HCT116 (cell line): ENCODE data around the gene LAD1. TPM values are rescaled to one million over a fixed set of nuclear protein-coding genes. Genes with fewer than 3 reads are reported as not detected.
A peak's percentile ranks its signal among the peaks of the same experiment; 100 is the strongest.

Source experiments
- ATAC-seq: fragments of 200-7000 bp; cut with Tn5 transposase; 2 replicates; pipeline ENCODE4 v1.9.1; 2020; ENCODE audit warnings: mild to moderate bottlenecking, moderate library complexity
- BruUV-seq: library from RNA; stranded (reverse); fragments of 400-500 nt; replicated peaks from 2 replicates; lab custom pipeline; 2021; lab: Mats Ljungman, UMichigan
- CTCF ChIA-PET: fragments of 300-600 bp; sonication (Branson Sonifier 250); formaldehyde crosslinking; loops from one replicate; lab custom pipeline; 2021; ENCODE audit warnings: antibody characterized with exemption; lab: Charles Lee
- POLR2A ChIA-PET: fragments of 300-600, 350-600 bp; sonication (Branson Sonifier 250); formaldehyde crosslinking; loops from one replicate; lab custom pipeline; 2021; ENCODE audit warnings: antibody characterized with exemption; lab: Charles Lee
- RAD21 ChIA-PET, 2 experiments: fragments of 300-600 bp; sonication (Branson Sonifier 250); formaldehyde crosslinking; loops; one replicate each; lab custom pipeline; 2023; ENCODE audit warnings: low total read pairs in 2 of 2; ENCODE audit not compliant: uncharacterized antibody in 2 of 2, unreplicated experiment in 2 of 2, low non-redundant PET in 1 of 2; lab: Charles Lee
- DNase-seq: peaks from one replicate; pipeline ENCODE4 v3.0.0-alpha.2; 2010; ENCODE audit warnings: low read depth, low spot score
- H2AFZ ChIP-seq: fragments of 200-600 bp; shearing (Covaris generic), sonication (generic); 2 replicates; pipeline ENCODE4 v1.6.1; 2017; ENCODE audit warnings: low read depth, mixed run types, mixed read lengths, antibody characterized with exemption, low read length; ENCODE audit not compliant: poor library complexity, severe bottlenecking
- H3K27ac ChIP-seq: 2 replicates; pipeline ENCODE4 v1.5.1; 2012; ENCODE audit warnings: low read depth, low read length
- H3K27me3 ChIP-seq: fragments of 200-600 bp; sonication (generic); 2 replicates; pipeline ENCODE4 v1.6.1; 2016; ENCODE audit warnings: mixed run types, low read length, mixed read lengths; ENCODE audit not compliant: insufficient read depth
- H3K36me3 ChIP-seq, 2 experiments: fragments of 200-500 bp in 1 of 2; fragments of 200-600 bp in 1 of 2; sonication (Bioruptor generic) in 1 of 2; sonication (generic) in 1 of 2; 2 replicates each; pipeline versions ENCODE4 v1.5.1 to v1.6.1; 2014 to 2016; ENCODE audit warnings: low read length in 2 of 2, inconsistent platforms in 1 of 2, mixed read lengths in 1 of 2, mixed run types in 1 of 2; ENCODE audit not compliant: insufficient read depth in 2 of 2, control insufficient read depth in 1 of 2
- H3K4me1 ChIP-seq, 2 experiments: fragments of 200-600 bp in 1 of 2; sonication (generic) in 1 of 2; 2 replicates each; pipeline versions ENCODE4 v1.5.1 to v1.6.1; 2012 to 2017; ENCODE audit warnings: low read length in 2 of 2, inconsistent platforms in 1 of 2, mild to moderate bottlenecking in 1 of 2, mixed read lengths in 1 of 2, mixed run types in 1 of 2, moderate library complexity in 1 of 2; ENCODE audit not compliant: insufficient read depth in 2 of 2, control insufficient read depth in 1 of 2
- H3K4me2 ChIP-seq: fragments of 200-600 bp; sonication (generic); 2 replicates; pipeline ENCODE4 v1.6.1; 2017; ENCODE audit warnings: mixed run types, low read length, mixed read lengths
- H3K4me3 ChIP-seq, 2 experiments: fragments of 200-600 bp in 1 of 2; sonication (generic) in 1 of 2; replicated peaks in 1 of 2; 2 replicates each; pipeline ENCODE4 v1.5.1; 2011 to 2016; ENCODE audit warnings: low read length in 2 of 2, control low read depth in 1 of 2, low read depth in 1 of 2, mild to moderate bottlenecking in 1 of 2, mixed read lengths in 1 of 2, mixed run types in 1 of 2
- H3K79me2 ChIP-seq: fragments of 200-600 bp; sonication (generic); 2 replicates; pipeline ENCODE4 v1.6.1; 2017; ENCODE audit warnings: mild to moderate bottlenecking, mixed run types, low read length, moderate library complexity, mixed read lengths; ENCODE audit not compliant: insufficient read depth
- H3K9ac ChIP-seq: fragments of 200-600 bp; sonication (generic); 2 replicates; pipeline ENCODE4 v1.6.1; 2016; ENCODE audit warnings: low read length, mixed read lengths
- H3K9me2 ChIP-seq: fragments of 200-600 bp; sonication (generic), shearing (Covaris generic); 2 replicates; pipeline ENCODE4 v1.6.1; 2017; ENCODE audit warnings: mixed run types, mild to moderate bottlenecking, moderate library complexity; ENCODE audit not compliant: insufficient read depth
- H3K9me3 ChIP-seq, 2 experiments: fragments of 200-500 bp in 1 of 2; fragments of 200-600 bp in 1 of 2; sonication (Bioruptor generic) in 1 of 2; sonication (generic) in 1 of 2; 2 replicates each; pipeline ENCODE4 v1.6.1; 2014 to 2017; ENCODE audit warnings: low read length in 2 of 2, mixed read lengths in 2 of 2, inconsistent platforms in 1 of 2, low read depth in 1 of 2, mild to moderate bottlenecking in 1 of 2, mixed run types in 1 of 2, moderate library complexity in 1 of 2; ENCODE audit not compliant: control insufficient read depth in 1 of 2, insufficient read depth in 1 of 2
- H4K20me1 ChIP-seq: fragments of 200-600 bp; sonication (generic), shearing (Covaris generic); 2 replicates; pipeline ENCODE4 v1.6.1; 2017; ENCODE audit warnings: mixed run types, mild to moderate bottlenecking, moderate library complexity; ENCODE audit not compliant: insufficient read depth
- CEBPB ChIP-seq: IDR thresholded peaks from 2 replicates; pipeline ENCODE4 v1.6.1; 2012; ENCODE audit warnings: low read depth
- ELF1 ChIP-seq: IDR thresholded peaks from 2 replicates; pipeline ENCODE4 v1.6.1; 2012; ENCODE audit warnings: low read depth, borderline replicate concordance
- EZH2 ChIP-seq: fragments of 200-600 bp; sonication (generic); IDR thresholded peaks from 2 replicates; pipeline ENCODE4 v1.6.1; 2017; ENCODE audit warnings: antibody characterized with exemption, mixed run types
- RAD21 ChIP-seq: IDR thresholded peaks from 2 replicates; pipeline ENCODE4 v1.6.1; 2012; ENCODE audit warnings: low read depth, mild to moderate bottlenecking
- ZFX ChIP-seq: fragments of 450-650 bp; IDR thresholded peaks from 2 replicates; pipeline ENCODE4 v1.6.1; 2017
- intact Hi-C: fragments of 100-400 bp; cut with micrococcal nuclease; formaldehyde crosslinking; loops from 2 replicates; pipeline ENCODE4 v1.10.0; 2022
- total RNA-seq: library from RNA; stranded (reverse); gene quantifications from one replicate; pipeline ENCODE4 v1.2.1, GENCODE V29; 2021; ENCODE audit not compliant: unreplicated experiment
- TF ChIP-seq, protein P1 (sequence below), 3 experiments: fragments of 200-600 bp in 1 of 3; sonication (generic) in 1 of 3; IDR thresholded peaks in 2 of 3; conservative IDR thresholded peaks in 1 of 3; 2 replicates each; pipeline ENCODE4 v1.5.1; 2012 to 2017; ENCODE audit warnings: low read depth in 2 of 3, low read length in 2 of 3, antibody characterized with exemption in 1 of 3, borderline replicate concordance in 1 of 3, control low read depth in 1 of 3, mild to moderate bottlenecking in 1 of 3, mixed read lengths in 1 of 3, mixed run types in 1 of 3, moderate library complexity in 1 of 3; ENCODE audit not compliant: insufficient read depth in 1 of 3

The LAD1 gene
- total RNA-seq, 1 experiment from 2014 or later: 56.1 TPM

DNA sequence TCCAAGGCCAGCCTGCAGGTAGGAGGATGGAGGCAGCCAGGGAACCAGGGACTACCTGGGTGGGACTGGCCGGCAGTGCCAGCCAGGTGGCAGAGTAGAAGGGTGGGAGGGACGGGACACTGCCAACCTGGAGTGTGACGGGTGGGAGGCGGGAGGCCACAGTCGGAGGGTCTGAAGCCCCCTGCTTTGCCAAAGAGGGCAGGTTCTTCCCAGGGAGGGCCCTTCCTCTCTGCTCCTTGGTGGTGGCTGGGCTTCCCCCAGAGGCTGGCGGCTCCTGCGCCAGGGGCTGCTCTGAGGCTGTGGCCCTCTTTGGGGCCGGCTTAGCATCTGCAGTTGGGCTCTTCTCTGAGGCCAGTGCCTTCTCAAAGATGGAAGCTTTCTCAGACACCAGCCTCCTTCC is 12.9 kb downstream of the LAD1 start (continued):
- TF ChIP-seq ELF1 (no peak), CEBPB (no peak), EZH2 (no peak)

DNA sequence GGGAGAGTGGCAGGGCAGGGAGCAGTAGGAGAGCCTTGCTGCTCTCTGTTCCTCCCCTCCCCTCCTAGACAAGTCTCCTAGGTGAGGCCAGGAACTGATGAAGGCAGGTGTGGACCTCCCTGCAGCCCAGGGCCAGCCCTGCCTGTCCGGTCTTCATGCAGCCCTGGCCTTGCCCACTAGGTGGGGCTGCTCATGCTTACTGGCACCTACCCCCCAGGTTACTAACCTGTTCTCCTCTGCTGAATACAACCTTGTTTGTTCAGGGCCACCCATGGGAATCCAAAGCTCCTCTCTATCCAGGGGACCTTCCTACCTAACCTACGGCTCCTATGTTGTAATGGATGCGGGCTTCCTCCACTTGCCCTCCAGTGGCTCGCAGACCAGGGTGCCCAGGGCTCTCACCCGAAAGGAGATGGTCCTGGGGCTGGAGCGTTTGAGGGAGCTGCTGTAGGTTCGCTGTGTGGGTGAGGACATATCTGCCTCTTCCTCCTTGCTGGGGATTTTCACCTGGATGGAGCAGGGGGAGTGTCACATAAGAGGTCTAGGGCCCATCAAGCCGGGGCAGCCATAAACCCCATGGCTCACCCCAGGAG is 13.7 kb downstream of the LAD1 start:
- Histone ChIP-seq H3K27me3 (no peaks in the 10 kb centered on the region), H3K27ac (no peak overlapping the region), H3K9me2 (no peaks in the 10 kb centered on the region), H3K4me3 (no peak overlapping the region), H3K9ac (no peak overlapping the region), H3K79me2 (peaks cover 9% of the 10 kb centered on the region; the same call in 1 of the 2 replicates), H3K4me1 (no peaks in the 10 kb centered on the region), H3K36me3 (peaks cover 14 to 47% of the 10 kb centered on the region in 2 experiments; a peak in 3 of 4 replicates), H4K20me1 (no peaks in the 10 kb centered on the region; the same call in 1 of the 2 replicates), H3K9me3 (no peaks in the 10 kb centered on the region), H2AFZ (no peak overlapping the region), H3K4me2 (no peak overlapping the region)
- TF ChIP-seq, protein P1, sequence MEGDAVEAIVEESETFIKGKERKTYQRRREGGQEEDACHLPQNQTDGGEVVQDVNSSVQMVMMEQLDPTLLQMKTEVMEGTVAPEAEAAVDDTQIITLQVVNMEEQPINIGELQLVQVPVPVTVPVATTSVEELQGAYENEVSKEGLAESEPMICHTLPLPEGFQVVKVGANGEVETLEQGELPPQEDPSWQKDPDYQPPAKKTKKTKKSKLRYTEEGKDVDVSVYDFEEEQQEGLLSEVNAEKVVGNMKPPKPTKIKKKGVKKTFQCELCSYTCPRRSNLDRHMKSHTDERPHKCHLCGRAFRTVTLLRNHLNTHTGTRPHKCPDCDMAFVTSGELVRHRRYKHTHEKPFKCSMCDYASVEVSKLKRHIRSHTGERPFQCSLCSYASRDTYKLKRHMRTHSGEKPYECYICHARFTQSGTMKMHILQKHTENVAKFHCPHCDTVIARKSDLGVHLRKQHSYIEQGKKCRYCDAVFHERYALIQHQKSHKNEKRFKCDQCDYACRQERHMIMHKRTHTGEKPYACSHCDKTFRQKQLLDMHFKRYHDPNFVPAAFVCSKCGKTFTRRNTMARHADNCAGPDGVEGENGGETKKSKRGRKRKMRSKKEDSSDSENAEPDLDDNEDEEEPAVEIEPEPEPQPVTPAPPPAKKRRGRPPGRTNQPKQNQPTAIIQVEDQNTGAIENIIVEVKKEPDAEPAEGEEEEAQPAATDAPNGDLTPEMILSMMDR (IDR thresholded peaks at IDR 0.05 in 2 of 3, conservative IDR thresholded peaks at IDR 0.05 in 1 of 3; ENCODE audit: borderline replicate concordance in 1 of 3, insufficient read depth in 1 of 3, low read depth in 2 of 3, low read length in 2 of 3): peak; percentile 88 to 97 (median 90)
- no peak for TF ChIP-seq ZFX
- peak; percentile 86 for TF ChIP-seq RAD21
- ATAC-seq: peak; percentile 94
- BruUV-seq: no TSS peak
- intact Hi-C loops: loop anchor here (1.0 kb wide), 1 partner anchor 23 kb away; no protein-coding TSS in a partner anchor
- ChIA-PET CTCF (interaction anchor here (1.0 to 2.5 kb wide), 5 partner anchors 8 to 63 kb away, joined by 3 to 9 read pairs (median 4); no protein-coding TSS in a partner anchor), POLR2A (no interaction called here), RAD21 (no interaction called here)
- DNase-seq: no peak
